Measurements from ENCODE around the gene PARD6G. TPM values are rescaled to one million over a fixed set of nuclear protein-coding genes. Genes with fewer than 3 reads are reported as not detected.

PARD6G gene
- total and polyA plus RNA-seq, 2 of the 8 experiments (the other 6 are each of a cell fraction or from before 2014, with no cell fraction given): 11.3 to 17.9 TPM

DNA sequence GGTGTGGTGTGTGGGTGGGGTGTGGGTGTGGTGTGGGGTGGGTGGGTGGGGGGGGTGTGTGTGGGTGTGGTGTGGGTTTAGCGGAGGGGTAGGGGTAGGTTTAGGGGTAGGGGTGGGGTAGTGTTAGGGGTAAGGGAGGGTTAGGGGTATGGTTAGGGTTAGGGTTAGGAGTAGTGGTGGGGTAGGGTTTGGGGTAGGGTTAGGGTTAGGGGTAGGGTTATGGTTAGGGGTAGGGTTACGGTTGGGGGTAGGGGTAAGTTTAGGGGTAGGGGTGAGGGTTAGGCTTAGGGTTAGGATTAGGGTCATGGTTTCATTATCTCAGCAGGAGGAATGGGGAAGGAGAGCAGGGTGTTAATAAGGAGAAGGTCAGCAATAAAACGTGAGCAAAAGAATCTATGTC, 11.3 kb upstream of the PARD6G start:
- Histone ChIP-seq H3K79me2 (ENCODE audit: control insufficient read depth in 1 of 2, insufficient read depth in 2 of 2, low read length in 2 of 2) (no peaks in the 10 kb centered on the region), H3K14ac (ENCODE audit: insufficient read length) (no peak overlapping the region), H2AFZ (ENCODE audit: low read length) (no peak overlapping the region), H3K36me3 (ENCODE audit: control insufficient read depth in 2 of 4, insufficient read depth in 4 of 4, low read length in 3 of 4) (no peaks in the 10 kb centered on the region), H3K27ac (ENCODE audit: low read depth, low read length) (no peak overlapping the region), H4K8ac (ENCODE audit: extremely low read depth, insufficient read depth, low read length) (no peak overlapping the region; the same call in 1 of the 2 replicates), H3K27me3 (replicated peaks in 1 of 4; ENCODE audit: control insufficient read depth in 3 of 4, extremely low read depth in 1 of 4, insufficient read depth in 3 of 4, low read length in 3 of 4) (no peaks in the 10 kb centered on the region; a peak in 1 of 7 replicates), H3K56ac (replicated peaks; ENCODE audit: insufficient read length, low read depth, low read length) (peak overlapping the region; percentile 86), H2BK5ac (ENCODE audit: low read depth, low read length) (no peak overlapping the region), H4K91ac (replicated peaks; ENCODE audit: insufficient read length, low read length) (no peak overlapping the region), H3K4ac (replicated peaks; ENCODE audit: insufficient read length, low read depth, low read length) (no peak overlapping the region), H2BK15ac (ENCODE audit: low read length) (no peak overlapping the region), H3K23me2 (ENCODE audit: low read depth, low read length) (peaks cover 7% of the 10 kb centered on the region; the same call in 1 of the 2 replicates), H3K18ac (ENCODE audit: extremely low read depth, low read length) (no peak overlapping the region), H2BK20ac (ENCODE audit: low read length) (no peak overlapping the region), H3K9me3 (ENCODE audit: insufficient read depth in 2 of 2, low read depth in 1 of 2, low read length in 1 of 2) (peaks cover 10 to 13% of the 10 kb centered on the region in 2 experiments; a peak in 2 of 4 replicates), H3K4me2 (ENCODE audit: insufficient read depth in 1 of 2, low read depth in 2 of 2, low read length in 2 of 2) (no peak overlapping the region), H4K5ac (ENCODE audit: insufficient read length, low read depth, low read length) (no peak overlapping the region), H3K4me1 (replicated peaks in 1 of 4; ENCODE audit: control insufficient read depth in 3 of 4, insufficient read depth in 4 of 4, low read length in 3 of 4) (no peaks in the 10 kb centered on the region), H2BK120ac (replicated peaks; ENCODE audit: low read depth, low read length) (no peak overlapping the region), H3K23ac (ENCODE audit: insufficient read length) (no peak overlapping the region), H3K79me1 (ENCODE audit: low read depth, low read length) (no peaks in the 10 kb centered on the region), H4K20me1 (replicated peaks in 1 of 2; ENCODE audit: control insufficient read depth in 1 of 2, insufficient read depth in 2 of 2, low read length in 2 of 2) (no peaks in the 10 kb centered on the region), H3K4me3 (ENCODE audit: extremely low read depth in 1 of 4, insufficient read depth in 2 of 4, low read depth in 3 of 4, low read length in 4 of 4) (no peak overlapping the region), H2AK5ac (ENCODE audit: low read depth, low read length) (no peak overlapping the region), H3K9ac (replicated peaks in 1 of 4; ENCODE audit: extremely low read depth in 1 of 4, low read depth in 3 of 4, low read length in 3 of 4) (no peak overlapping the region), H2BK12ac (ENCODE audit: low read depth, low read length) (no peak overlapping the region)
- no peak for DNase-seq (ENCODE audit: low read depth in 1 of 2, low spot score in 2 of 2)
- ChIA-PET CTCF (ENCODE audit: partially characterized antibody) (interaction anchor here (4.4 to 4.9 kb wide), 2 partner anchors 57 to 88 kb away, joined by 42 to 58 read pairs; no protein-coding TSS in a partner anchor), POLR2A (ENCODE audit: partially characterized antibody) (no interaction called here)
- FAIRE-seq: no peak
- TF ChIP-seq, protein P1, sequence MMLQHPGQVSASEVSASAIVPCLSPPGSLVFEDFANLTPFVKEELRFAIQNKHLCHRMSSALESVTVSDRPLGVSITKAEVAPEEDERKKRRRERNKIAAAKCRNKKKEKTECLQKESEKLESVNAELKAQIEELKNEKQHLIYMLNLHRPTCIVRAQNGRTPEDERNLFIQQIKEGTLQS (IDR thresholded peaks at IDR 0.05; ENCODE audit: insufficient read depth, low read depth, low read length): no peak
- WGBS, 2 experiments (ENCODE audit: extremely low coverage in 1 of 2, insufficient coverage in 1 of 2, insufficient read length in 1 of 2, insufficient replicate concordance in 2 of 2, low coverage in 1 of 2, low lambda C conversion rate in 2 of 2, missing lambda C conversion rate in 1 of 2): 29 to 100% methylated on average over 1 of the region's 3 CpGs

Measured in H1 (cell line).